22Rv1 (cell line): Measurements from ENCODE around the gene PRR14.

Source experiments
- ZFX ChIP-seq: fragments of 450-650 bp; IDR thresholded peaks from 2 replicates; pipeline ENCODE4 v1.6.1; 2017; ENCODE audit warnings: antibody characterized with exemption, borderline replicate concordance
- TF ChIP-seq, protein P1 (sequence below): fragments of 450-650 bp; IDR thresholded peaks from 2 replicates; pipeline ENCODE4 v1.5.1; 2017; ENCODE audit warnings: mild to moderate bottlenecking

DNA sequence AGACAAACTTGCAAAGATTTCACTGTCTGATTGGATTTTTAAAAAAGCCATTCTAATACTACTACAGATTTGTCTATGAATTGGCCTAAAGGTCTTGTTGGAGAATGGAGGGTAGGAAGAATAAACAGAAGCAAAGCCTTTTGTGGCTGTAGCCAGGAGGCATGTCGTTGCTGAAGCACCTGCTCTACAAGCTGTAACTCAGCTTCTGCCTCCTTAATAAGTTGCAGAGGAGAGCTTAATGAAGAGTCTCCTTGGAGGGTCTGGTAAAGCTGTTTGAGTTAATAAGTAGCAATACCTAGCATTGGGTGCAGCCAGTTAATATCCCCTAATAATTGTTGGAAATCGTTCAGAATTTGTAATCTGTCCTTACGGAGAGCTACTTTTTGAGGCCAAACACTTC, 30.6 kb upstream of the PRR14 start:
- TF ChIP-seq, protein P1, sequence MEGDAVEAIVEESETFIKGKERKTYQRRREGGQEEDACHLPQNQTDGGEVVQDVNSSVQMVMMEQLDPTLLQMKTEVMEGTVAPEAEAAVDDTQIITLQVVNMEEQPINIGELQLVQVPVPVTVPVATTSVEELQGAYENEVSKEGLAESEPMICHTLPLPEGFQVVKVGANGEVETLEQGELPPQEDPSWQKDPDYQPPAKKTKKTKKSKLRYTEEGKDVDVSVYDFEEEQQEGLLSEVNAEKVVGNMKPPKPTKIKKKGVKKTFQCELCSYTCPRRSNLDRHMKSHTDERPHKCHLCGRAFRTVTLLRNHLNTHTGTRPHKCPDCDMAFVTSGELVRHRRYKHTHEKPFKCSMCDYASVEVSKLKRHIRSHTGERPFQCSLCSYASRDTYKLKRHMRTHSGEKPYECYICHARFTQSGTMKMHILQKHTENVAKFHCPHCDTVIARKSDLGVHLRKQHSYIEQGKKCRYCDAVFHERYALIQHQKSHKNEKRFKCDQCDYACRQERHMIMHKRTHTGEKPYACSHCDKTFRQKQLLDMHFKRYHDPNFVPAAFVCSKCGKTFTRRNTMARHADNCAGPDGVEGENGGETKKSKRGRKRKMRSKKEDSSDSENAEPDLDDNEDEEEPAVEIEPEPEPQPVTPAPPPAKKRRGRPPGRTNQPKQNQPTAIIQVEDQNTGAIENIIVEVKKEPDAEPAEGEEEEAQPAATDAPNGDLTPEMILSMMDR = no peak
- TF ChIP-seq ZFX = no peak
